HG02678 (cell line): Measurements from ENCODE around the gene INCENP.

Experiments used
- ATAC-seq: cut with Tn5 transposase; IDR thresholded peaks from one replicate; pipeline ENCODE4 v1.9.1; 2021; ENCODE audit warnings: mild to moderate bottlenecking, moderate library complexity; ENCODE audit not compliant: unreplicated experiment

Gene INCENP

DNA sequence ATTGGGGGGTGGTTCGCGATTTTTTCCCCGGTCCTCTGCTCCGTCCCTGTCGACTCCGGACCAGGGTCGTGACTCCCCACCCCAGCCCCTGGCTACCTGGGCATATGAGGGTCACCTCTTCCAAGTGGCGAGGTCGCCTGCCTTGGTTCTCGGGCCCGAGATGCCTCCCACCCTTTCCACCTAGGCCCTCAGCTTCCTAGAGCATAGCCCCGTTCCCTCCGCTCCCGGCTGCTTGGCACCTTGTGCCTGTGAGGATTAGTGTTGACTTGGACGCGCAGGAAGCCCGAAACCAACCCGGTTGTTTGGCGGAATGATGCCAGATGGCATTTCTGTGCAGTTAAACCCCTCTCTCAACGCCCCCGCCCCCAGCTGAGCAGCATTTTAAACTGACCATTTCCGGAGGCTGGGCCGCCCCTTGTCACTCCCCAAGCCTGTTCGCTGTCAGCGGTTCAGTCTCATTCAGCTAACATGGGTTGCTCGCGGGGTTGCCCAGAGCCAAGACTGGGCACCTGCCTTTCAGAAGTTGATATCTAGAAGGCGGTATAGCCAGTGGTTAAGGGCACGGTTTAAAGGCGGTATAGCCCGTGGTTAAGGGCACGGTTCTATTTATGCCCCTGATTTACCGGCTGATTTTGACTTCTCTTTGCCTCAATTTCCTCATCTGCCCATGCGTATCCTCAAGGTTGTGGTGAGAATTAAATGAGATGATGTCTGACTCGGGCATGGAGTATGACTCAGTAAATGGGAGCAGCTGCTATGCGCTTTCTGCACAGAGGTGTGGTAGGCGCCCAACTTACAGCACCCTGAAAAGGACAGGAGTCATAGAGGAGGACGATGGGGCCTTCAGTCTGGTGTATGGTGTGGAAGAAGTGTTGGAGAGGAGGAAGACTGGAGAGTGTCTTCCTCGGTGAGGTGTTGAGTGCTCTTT, 639 bp downstream of the INCENP start:
- ATAC-seq, result peak; percentile 28

DNA sequence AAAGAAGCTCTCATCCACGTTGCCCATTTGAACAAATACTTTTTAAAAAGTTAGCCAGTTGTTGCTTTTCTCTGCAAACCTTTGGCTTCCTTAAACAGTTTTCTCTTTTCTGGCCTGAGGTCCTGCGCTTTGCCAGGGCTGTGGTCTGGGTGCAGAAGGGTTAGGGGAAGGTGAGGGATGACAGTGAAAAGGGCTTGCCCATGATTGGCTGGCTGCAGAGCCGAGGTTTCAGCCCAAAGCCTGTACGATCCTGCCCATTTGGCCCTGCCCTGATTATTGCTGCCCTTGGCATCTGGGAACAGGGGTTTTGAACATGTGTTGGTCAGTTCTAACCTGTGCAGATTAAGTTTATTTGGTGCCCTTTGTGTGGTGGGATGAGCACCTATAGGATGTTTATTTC, 1.5 kb downstream of the INCENP start:
- ATAC-seq, result no peak

- ATAC-seq, result no peak
These were observed 2.1 kb downstream of the INCENP start for GRCh38 chr11:62125881-62126280.

DNA sequence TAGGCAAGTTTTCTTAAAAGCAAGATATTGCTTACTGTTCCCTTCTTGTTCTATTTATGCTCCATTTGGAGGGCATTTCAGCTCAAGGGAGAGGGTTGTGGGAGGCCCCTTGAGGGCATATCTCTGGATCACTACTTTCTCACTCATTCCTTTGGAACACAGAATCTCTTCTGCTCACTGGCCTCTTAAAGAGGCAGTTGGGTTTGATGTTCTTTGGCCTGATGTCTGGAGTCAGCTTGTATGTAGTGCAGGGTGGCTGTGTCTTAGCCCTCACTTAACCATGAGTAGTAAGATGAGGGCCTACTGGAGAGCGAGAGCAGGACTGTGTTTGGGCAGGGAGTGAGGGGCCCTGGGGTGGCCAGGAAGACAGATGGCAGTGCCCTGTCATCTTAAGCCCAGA, 3.6 kb downstream of the INCENP start:
- ATAC-seq, result no peak

DNA sequence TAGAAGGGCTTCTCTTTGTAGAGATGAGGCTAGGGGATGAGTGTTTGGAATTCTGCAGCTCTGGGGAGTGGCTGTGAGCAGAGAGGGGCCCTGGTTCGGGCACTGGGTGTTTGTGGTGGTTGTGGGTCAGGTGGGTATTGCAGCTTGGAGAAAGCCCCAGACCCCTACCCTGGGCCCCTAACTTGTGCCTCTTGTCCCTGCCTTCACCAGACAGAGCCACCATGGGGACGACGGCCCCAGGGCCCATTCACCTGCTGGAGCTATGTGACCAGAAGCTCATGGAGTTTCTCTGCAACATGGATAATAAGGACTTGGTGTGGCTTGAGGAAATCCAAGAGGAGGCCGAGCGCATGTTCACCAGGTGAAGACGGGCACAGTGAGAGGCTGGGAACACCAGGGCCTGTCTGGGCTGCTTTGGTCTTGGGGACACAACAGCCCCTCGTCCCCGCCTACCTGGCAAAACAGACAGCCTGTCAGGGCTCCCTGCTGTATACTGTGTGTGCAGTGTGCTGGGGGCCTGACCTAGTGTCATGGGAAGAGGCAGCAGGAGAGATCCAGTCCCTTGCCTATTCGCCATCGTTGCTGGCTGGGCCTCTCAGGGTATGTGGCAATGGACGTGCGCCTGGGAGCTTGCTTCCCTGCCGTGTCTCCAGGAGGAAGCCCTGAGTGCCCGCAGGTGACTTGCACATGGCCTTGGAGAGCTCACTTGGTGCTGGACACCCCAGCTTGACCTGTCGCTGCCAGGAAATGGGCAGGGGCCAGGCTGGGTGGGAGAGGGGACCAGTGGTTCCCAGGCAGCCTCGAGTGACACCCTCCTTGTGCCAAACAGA, 4.3 kb downstream of the INCENP start:
- no peak for ATAC-seq

GRCh38 chr11:62128835-62129234, 5.0 kb downstream of the INCENP start:
- no peak for ATAC-seq

DNA sequence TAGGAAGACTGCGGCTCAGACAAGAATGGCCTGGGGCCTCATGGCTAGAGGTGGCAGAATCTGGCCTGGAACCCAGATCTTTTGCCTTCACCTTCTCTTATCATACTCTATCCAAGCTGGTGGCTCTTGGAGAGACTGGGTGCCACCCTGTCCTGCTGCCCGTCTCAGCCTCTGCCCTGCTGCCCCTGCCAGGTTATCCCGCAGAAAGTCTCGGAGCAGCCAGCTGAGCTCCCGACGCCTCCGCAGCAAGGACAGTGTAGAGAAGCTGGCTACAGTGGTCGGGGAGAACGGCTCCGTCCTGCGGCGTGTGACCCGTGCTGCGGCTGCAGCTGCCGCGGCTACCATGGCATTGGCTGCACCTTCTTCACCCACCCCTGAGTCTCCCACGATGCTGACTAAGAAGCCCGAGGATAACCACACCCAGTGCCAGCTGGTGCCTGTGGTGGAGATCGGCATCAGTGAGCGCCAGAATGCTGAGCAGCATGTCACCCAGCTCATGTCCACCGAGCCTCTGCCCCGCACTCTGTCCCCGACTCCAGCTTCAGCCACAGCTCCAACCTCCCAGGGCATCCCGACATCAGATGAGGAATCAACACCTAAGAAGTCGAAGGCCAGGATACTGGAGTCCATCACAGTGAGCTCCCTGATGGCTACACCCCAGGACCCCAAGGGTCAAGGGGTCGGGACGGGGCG, 5.9 kb downstream of the INCENP start:
- no peak for ATAC-seq

DNA sequence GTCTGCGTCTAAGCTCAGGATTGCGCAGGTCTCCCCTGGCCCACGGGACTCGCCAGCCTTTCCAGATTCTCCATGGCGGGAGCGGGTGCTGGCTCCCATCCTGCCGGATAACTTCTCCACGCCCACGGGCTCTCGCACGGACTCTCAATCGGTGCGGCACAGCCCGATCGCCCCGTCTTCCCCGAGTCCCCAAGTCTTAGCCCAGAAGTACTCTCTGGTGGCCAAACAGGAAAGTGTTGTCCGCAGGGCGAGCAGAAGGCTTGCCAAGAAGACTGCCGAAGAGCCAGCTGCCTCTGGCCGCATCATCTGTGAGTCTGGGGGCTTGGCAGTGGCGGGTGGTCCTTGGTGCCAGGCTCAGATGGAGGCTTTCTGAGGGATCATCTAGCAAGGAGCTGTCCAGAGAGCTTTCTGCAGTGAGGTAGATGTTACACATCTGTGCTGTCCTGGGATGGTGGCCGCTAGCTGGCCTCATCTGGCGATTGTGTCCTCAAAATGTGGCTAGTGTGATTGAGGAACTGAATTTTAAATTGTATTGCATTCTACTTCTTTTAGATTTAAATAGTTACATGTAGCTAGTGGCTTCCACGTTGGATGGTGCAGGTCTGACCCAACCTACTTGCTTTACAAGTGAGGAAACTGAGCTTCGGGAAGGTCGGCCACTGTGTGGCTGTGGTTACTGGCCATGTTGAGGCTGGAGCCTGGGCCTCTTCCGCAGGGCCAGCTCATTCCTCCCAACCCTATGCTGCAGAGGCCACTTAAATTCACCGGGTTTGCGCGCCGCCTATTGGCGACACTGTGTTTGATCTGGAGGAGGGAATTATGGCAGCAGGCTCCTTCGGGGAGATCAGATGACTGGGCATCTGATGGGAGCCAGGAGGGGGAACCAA, 6.7 kb downstream of the INCENP start:
- ATAC-seq, result no peak

DNA sequence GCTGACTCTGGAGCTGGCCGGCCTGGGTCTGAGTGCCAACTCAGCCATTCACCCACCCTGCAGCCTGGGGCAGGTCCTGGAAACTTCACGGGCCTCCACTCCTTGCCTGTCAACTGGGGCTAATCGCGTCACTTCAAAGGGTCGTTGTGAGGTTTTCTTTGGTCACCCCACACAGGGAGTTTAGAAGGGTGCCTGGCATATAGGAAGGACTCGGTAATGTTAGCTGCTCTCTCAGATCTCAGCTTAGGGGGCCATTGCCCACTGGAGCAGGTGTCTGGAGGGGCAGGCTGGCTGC, 7.3 kb downstream of the INCENP start:
- ATAC-seq, result no peak

- ATAC-seq, result no peak
These were observed 8.4 kb downstream of the INCENP start for GRCh38 chr11:62132191-62132590.

DNA sequence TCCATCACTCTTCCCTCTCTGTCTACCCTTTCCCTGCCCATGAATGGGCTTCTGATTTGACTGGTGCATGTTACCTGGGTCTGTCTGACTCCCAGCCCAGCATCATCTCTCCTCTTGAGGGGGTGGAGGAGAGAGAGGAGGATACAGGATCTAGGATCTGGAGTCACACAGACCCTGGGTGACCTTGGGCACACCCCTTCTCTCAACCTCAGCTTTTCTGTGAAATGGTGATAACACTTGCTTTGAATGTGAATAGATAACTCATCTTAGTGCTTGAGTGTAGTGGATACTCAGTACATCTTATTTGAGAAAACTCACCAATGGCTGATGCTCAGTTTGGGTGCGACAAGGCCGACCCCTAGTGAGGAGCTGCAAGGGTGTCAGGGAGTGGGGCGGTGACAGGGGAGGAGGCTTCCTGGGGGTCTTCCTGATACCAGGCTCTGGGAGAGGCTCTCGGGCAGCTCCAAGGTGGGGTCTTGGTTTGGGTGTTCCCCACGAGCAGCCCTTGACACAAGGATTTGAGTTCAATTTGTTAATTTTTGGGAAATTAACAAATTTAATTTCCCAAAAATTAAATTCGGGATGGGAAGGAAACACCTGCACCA, 9.0 kb downstream of the INCENP start:
- ATAC-seq, result no peak

- ATAC-seq, result no peak
These were observed 9.7 kb downstream of the INCENP start for GRCh38 chr11:62133328-62134065.

- no peak for ATAC-seq
These were observed 13.6 kb downstream of the INCENP start for GRCh38 chr11:62137276-62137861.

DNA sequence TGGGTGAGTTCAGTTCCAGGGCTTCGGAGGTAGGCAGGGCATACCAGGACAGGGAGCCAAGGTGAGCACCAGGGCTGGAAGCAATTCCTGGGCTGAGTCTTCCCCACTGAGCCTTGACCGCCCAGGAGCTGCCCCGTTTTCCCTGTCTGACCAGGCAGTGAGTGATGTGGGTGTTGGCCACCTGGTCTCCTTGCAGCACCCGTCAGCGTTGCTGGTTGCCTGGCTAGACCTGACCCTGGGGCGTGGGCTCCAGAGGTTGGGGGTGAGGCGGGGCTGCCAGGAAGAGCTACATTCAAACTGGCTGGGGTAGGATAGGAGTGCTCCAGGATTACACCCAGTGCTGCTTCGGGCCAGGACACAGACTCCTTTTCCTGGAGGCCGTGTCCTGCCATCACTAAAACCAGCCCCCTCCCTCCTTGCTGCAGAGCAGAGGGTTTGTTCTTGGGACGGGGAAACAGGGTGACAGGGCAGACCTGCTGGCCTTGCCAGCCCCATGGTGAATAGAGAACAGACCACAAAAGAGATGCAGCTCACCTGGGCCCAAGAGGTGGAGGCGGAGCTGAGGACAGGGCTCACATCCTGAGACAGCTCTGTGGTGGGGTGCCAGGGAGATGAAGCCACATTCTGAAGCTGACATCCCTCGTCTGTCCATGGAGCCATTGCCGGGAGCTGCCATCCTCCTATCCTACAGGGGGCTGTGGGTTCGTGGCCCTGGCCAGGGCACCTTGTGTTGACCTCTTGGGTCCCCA, 14.2 kb downstream of the INCENP start:
- no peak for ATAC-seq

DNA sequence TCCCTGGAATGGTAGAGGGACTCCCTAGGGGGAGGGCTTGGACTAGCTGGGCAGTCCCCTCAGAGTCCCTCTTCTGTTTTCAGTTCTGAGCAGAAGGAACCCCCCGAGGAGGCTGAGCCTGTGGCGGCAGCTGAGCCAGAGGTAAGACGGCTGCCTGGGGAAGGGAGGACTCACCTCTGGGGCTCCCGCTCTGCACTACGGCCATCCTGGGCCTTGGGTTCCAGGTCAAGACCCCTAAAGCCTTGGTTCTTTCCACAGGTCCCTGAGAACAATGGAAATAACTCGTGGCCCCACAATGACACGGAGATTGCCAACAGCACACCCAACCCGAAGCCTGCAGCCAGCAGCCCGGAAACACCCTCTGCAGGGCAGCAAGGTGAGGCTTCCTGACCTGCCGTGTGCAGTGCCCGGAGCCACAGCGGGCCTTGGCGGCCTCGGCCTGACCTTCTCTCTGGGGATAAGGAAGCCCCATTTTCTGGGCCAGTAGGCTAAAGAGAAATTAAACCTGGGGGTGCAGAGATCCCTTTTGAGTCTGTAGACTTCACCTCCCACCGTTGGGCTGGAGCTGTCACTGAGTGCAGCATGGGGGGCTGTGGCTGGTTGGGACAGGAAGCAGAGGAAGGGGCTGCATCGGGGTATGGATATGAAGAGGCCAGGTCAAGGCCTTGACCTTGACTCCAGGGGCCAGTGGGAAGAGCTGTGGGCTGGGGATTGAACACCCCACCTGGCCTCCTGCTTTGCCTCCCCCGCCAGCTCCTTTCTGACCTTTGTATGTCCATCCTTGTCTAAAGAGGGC, 15.0 kb downstream of the INCENP start:
- no peak for ATAC-seq

GRCh38 chr11:62139526-62140303, 15.9 kb downstream of the INCENP start:
- ATAC-seq, result no peak
